ENCODE measurements around the gene APP.

The APP gene

DNA sequence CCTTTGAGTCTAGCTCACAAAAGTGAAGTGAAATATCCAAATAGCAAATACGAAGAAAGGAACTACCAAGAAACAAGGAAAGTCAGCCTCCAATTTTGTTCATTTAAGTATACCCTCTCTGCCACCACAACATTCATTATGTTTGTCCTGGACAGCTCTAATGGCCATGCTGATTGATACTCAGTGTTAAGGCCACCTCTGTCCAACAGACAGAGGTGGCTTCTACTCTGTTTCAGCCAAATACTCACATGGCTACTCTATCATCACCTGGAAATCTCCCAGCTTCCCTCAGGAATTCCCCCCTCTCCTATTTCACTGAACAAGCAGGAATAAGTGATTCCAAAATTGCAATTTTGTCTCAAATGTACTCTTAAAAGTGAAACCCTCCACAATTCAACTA is 10.7 kb downstream of the APP start:
- no peaks in the 10 kb centered on the region for H3K9me3 ChIP-seq (ENCODE audit: insufficient read depth, low read length)
- TF ChIP-seq EZH2phosphoT487 (IDR thresholded peaks at IDR 0.05; ENCODE audit: low read depth) = no peak
- TF ChIP-seq, protein P1, sequence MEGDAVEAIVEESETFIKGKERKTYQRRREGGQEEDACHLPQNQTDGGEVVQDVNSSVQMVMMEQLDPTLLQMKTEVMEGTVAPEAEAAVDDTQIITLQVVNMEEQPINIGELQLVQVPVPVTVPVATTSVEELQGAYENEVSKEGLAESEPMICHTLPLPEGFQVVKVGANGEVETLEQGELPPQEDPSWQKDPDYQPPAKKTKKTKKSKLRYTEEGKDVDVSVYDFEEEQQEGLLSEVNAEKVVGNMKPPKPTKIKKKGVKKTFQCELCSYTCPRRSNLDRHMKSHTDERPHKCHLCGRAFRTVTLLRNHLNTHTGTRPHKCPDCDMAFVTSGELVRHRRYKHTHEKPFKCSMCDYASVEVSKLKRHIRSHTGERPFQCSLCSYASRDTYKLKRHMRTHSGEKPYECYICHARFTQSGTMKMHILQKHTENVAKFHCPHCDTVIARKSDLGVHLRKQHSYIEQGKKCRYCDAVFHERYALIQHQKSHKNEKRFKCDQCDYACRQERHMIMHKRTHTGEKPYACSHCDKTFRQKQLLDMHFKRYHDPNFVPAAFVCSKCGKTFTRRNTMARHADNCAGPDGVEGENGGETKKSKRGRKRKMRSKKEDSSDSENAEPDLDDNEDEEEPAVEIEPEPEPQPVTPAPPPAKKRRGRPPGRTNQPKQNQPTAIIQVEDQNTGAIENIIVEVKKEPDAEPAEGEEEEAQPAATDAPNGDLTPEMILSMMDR (IDR thresholded peaks at IDR 0.05; ENCODE audit: low read depth, low read length) = no peak
- H3K4me3 ChIP-seq (ENCODE audit: low read length) = no peak overlapping the region
- H3K79me2 ChIP-seq (ENCODE audit: low read length) = no peaks in the 10 kb centered on the region
- no peaks in the 10 kb centered on the region for H3K27me3 ChIP-seq (ENCODE audit: low read depth, low read length)
- no peak overlapping the region for H2AFZ ChIP-seq (ENCODE audit: low read depth, low read length)
- no peak overlapping the region for H3K9ac ChIP-seq (ENCODE audit: low read length)
- H3K4me1 ChIP-seq (ENCODE audit: low read length) = no peaks in the 10 kb centered on the region
- no peak overlapping the region for H3K4me2 ChIP-seq (ENCODE audit: low read length)
- H3K36me3 ChIP-seq (replicated peaks; ENCODE audit: low read depth, low read length) = no peaks in the 10 kb centered on the region
- no peaks in the 10 kb centered on the region for H4K20me1 ChIP-seq (ENCODE audit: insufficient read depth, low read length)
- H3K27ac ChIP-seq (ENCODE audit: low read length) = no peak overlapping the region

DNA sequence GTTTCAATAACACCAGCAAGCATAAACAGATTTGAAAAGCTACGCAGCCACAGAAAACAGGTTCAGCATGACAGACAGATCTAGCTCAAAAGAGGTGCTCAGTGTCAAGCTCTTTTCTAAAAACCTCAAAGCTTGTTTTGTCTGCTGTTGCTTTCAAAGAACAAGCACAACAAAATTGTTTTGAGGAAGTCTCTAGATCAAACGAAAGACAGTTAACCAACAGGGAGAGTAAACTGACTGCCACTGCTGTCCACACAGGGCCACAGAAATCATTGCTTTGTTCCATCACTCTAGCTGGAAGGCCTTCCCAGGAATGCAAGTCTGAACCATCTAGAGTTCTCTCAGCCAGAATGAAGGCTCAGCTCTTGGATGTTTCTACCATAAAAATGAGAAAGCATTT is 12.8 kb downstream of the APP start:
- Histone ChIP-seq H3K4me2 (ENCODE audit: low read length) (no peak overlapping the region), H3K9ac (ENCODE audit: low read length) (no peak overlapping the region), H3K36me3 (replicated peaks; ENCODE audit: low read depth, low read length) (no peaks in the 10 kb centered on the region), H3K9me3 (ENCODE audit: insufficient read depth, low read length) (no peaks in the 10 kb centered on the region), H3K27me3 (ENCODE audit: low read depth, low read length) (no peaks in the 10 kb centered on the region), H3K79me2 (ENCODE audit: low read length) (no peaks in the 10 kb centered on the region), H3K27ac (ENCODE audit: low read length) (no peak overlapping the region), H4K20me1 (ENCODE audit: insufficient read depth, low read length) (no peaks in the 10 kb centered on the region), H3K4me1 (ENCODE audit: low read length) (no peaks in the 10 kb centered on the region), H3K4me3 (ENCODE audit: low read length) (no peak overlapping the region), H2AFZ (ENCODE audit: low read depth, low read length) (no peak overlapping the region)
- TF ChIP-seq EZH2phosphoT487 (IDR thresholded peaks at IDR 0.05; ENCODE audit: low read depth) = no peak
- TF ChIP-seq, protein P1 (IDR thresholded peaks at IDR 0.05; ENCODE audit: low read depth, low read length) = no peak

DNA sequence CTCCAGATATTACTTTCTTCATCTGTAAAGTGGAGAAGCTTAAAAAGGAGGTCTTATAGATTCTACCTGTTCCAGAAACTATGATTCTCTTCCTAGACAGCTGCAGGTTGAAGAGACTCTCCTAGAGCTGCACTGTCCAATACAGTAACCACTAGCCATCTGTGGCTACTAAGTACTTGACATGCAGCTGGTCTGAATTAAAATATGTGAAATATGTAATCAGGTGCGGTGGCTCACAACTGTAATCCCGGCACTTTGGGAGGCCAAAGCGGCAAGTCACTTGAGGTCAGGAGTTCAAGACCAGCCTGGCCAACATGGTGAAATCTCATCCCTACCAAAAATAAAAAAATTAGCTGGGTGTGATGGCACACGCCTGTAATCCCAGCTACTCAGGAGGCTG is 15.8 kb downstream of the APP start:
- no peaks in the 10 kb centered on the region for H3K4me1 ChIP-seq (ENCODE audit: low read length)
- H3K4me2 ChIP-seq (ENCODE audit: low read length) = no peak overlapping the region
- no peak overlapping the region for H2AFZ ChIP-seq (ENCODE audit: low read depth, low read length)
- no peaks in the 10 kb centered on the region for H4K20me1 ChIP-seq (ENCODE audit: insufficient read depth, low read length)
- H3K9ac ChIP-seq (ENCODE audit: low read length) = no peak overlapping the region
- H3K36me3 ChIP-seq (replicated peaks; ENCODE audit: low read depth, low read length) = no peaks in the 10 kb centered on the region
- H3K9me3 ChIP-seq (ENCODE audit: insufficient read depth, low read length) = no peaks in the 10 kb centered on the region
- TF ChIP-seq, protein P1 (IDR thresholded peaks at IDR 0.05; ENCODE audit: low read depth, low read length) = no peak
- no peak for TF ChIP-seq EZH2phosphoT487 (IDR thresholded peaks at IDR 0.05; ENCODE audit: low read depth)
- no peak overlapping the region for H3K27ac ChIP-seq (ENCODE audit: low read length)
- no peak overlapping the region for H3K4me3 ChIP-seq (ENCODE audit: low read length)
- no peaks in the 10 kb centered on the region for H3K27me3 ChIP-seq (ENCODE audit: low read depth, low read length)
- no peaks in the 10 kb centered on the region for H3K79me2 ChIP-seq (ENCODE audit: low read length)

DNA sequence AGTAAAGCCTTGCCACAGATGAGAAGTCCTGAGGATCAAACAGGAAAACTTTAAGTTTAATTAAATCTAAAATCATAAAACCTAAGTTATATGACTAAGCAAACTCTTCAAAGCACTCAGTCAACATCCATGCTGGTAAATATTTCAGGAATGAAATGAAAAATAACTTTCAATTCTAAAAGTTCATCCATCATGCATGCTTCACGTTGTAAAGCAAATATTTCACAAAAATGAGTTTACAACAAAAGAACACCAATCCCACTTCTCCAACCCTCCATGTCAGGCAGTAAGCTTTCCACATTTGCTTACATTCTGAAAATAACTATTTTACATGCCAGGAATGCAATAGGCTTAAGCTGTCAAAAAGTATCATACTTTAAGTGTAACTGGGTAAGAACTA is 16.8 kb downstream of the APP start:
- Histone ChIP-seq H3K4me2 (ENCODE audit: low read length) (no peak overlapping the region), H3K9ac (ENCODE audit: low read length) (no peak overlapping the region), H3K79me2 (ENCODE audit: low read length) (no peaks in the 10 kb centered on the region), H3K9me3 (ENCODE audit: insufficient read depth, low read length) (no peaks in the 10 kb centered on the region), H2AFZ (ENCODE audit: low read depth, low read length) (no peak overlapping the region), H4K20me1 (ENCODE audit: insufficient read depth, low read length) (no peaks in the 10 kb centered on the region), H3K4me3 (ENCODE audit: low read length) (no peak overlapping the region), H3K27me3 (ENCODE audit: low read depth, low read length) (no peaks in the 10 kb centered on the region), H3K36me3 (replicated peaks; ENCODE audit: low read depth, low read length) (no peaks in the 10 kb centered on the region), H3K4me1 (ENCODE audit: low read length) (no peaks in the 10 kb centered on the region), H3K27ac (ENCODE audit: low read length) (no peak overlapping the region)
- TF ChIP-seq, protein P1 (IDR thresholded peaks at IDR 0.05; ENCODE audit: low read depth, low read length) = no peak
- no peak for TF ChIP-seq EZH2phosphoT487 (IDR thresholded peaks at IDR 0.05; ENCODE audit: low read depth)

All from OCI-LY3 (cell line).